Body of pancreas (tissue), 4 donors: ENCODE measurements around the gene PGF.

Experiments
- CTCF ChIP-seq, 7 experiments: fragments of 450-650 bp in 4 of 7; fragments of 200-600 bp in 3 of 7; sonication (generic) in 3 of 7; IDR thresholded peaks; one replicate each; pipeline ENCODE4 v1.5.1; 2016 to 2019; ENCODE audit warnings: antibody characterized with exemption in 7 of 7
- POLR2A ChIP-seq, 3 donors: fragments of 450-650 bp; IDR thresholded peaks; one replicate each; pipeline ENCODE4 v1.6.1; 2016; ENCODE audit warnings: antibody characterized with exemption in 3 of 3, mild to moderate bottlenecking in 2 of 3

GRCh38 chr14:74908861-74909341 lies 46.5 kb downstream of the PGF start:
- TF ChIP-seq CTCF (IDR thresholded peaks at IDR 0.05), result no peak
- TF ChIP-seq POLR2A (IDR thresholded peaks at IDR 0.05), result no peak
